Neural progenitor cell (in vitro differentiated cells): Measurements from ENCODE around the gene CDC25C.

Experiments
- CTCF ChIP-seq: fragments of 200-600 bp; sonication (generic); IDR thresholded peaks from 2 replicates; pipeline ENCODE4 v1.5.1; 2017; ENCODE audit warnings: antibody characterized with exemption, mild to moderate bottlenecking
- EZH2phosphoT487 ChIP-seq: fragments of 200-600 bp; sonication (generic); IDR thresholded peaks from 2 replicates; pipeline ENCODE4 v1.6.1; 2017; ENCODE audit warnings: antibody characterized with exemption

GRCh38 chr5:138240650-138241385 is 90.8 kb downstream of the CDC25C start:
- no peak for TF ChIP-seq CTCF
- TF ChIP-seq EZH2phosphoT487: no peak
